IMR-90 (cell line): ENCODE measurements around the gene DDX19B. TPM values are rescaled to one million over a fixed set of nuclear protein-coding genes. Genes with fewer than 3 reads are reported as not detected.

Experiments
- ATAC-seq: fragments of 200-7000 bp; cut with Tn5 transposase; 2 replicates; pipeline ENCODE4 v1.9.1; 2020; ENCODE audit warnings: low read depth, mild to moderate bottlenecking, moderate library complexity
- BruUV-seq: library from RNA; stranded (reverse); fragments of 400-500 nt; replicated peaks from 2 replicates; lab custom pipeline; 2021; lab: Mats Ljungman, UMichigan
- CTCF ChIA-PET: fragments of 300-600 bp; formaldehyde crosslinking; extraction: SDS; loops from one replicate; lab custom pipeline; 2021; ENCODE audit warnings: antibody characterized with exemption; lab: Yijun Ruan, JAX
- POLR2A ChIA-PET: fragments of 300-600 bp; sonication (Branson Sonifier 250); formaldehyde crosslinking; loops from one replicate; lab custom pipeline; 2022; ENCODE audit warnings: antibody characterized with exemption; ENCODE audit not compliant: unreplicated experiment; lab: Charles Lee
- DNase-seq: peaks from one replicate; pipeline ENCODE4 v3.0.0; 2013
- H2AFZ ChIP-seq: replicated peaks from 2 replicates; pipeline ENCODE3; 2013; ENCODE audit warnings: low read length, mild to moderate bottlenecking; ENCODE audit not compliant: poor library complexity
- H2AK5ac ChIP-seq: 2 replicates; pipeline ENCODE4 v1.6.1; 2013; ENCODE audit warnings: low read depth, low read length, inconsistent platforms
- H2AK9ac ChIP-seq: replicated peaks from 2 replicates; pipeline ENCODE3; 2013; ENCODE audit warnings: mild to moderate bottlenecking, low read depth, low read length, moderate library complexity; ENCODE audit not compliant: poor library complexity
- H2BK120ac ChIP-seq: 2 replicates; pipeline ENCODE4 v1.6.1; 2013; ENCODE audit warnings: low read depth, low read length, inconsistent platforms
- H2BK15ac ChIP-seq: 3 replicates; pipeline ENCODE4 v1.6.1; 2013; ENCODE audit warnings: low read depth, low read length, inconsistent platforms
- H2BK20ac ChIP-seq: 2 replicates; pipeline ENCODE4 v1.6.1; 2013; ENCODE audit warnings: low read depth, mild to moderate bottlenecking, inconsistent platforms, low read length, moderate library complexity
- H2BK5ac ChIP-seq: 2 replicates; pipeline ENCODE4 v1.6.1; 2013; ENCODE audit warnings: mild to moderate bottlenecking, low read depth, low read length, inconsistent platforms; ENCODE audit not compliant: poor library complexity, severe bottlenecking
- H3K14ac ChIP-seq: replicated peaks from 2 replicates; pipeline ENCODE4 v1.6.1; 2013; ENCODE audit warnings: low read depth, low read length, inconsistent platforms
- H3K18ac ChIP-seq: 2 replicates; pipeline ENCODE4 v1.6.1; 2013; ENCODE audit warnings: low read depth, low read length, control low read depth
- H3K23ac ChIP-seq: 2 replicates; pipeline ENCODE4 v1.6.1; 2013; ENCODE audit warnings: low read depth, low read length, inconsistent platforms
- H3K27ac ChIP-seq: 2 replicates; pipeline ENCODE4 v1.5.1; 2013; ENCODE audit warnings: mild to moderate bottlenecking, control low read depth, low read length; ENCODE audit not compliant: insufficient read depth
- H3K27me3 ChIP-seq: 2 replicates; pipeline ENCODE4 v1.6.1; 2013; ENCODE audit warnings: low read length; ENCODE audit not compliant: control insufficient read depth, insufficient read depth
- H3K36me3 ChIP-seq: 2 replicates; pipeline ENCODE4 v1.6.1; 2013; ENCODE audit warnings: low read length, mixed read lengths; ENCODE audit not compliant: control insufficient read depth, insufficient read depth
- H3K4ac ChIP-seq: 2 replicates; pipeline ENCODE4 v1.6.1; 2013; ENCODE audit warnings: low read depth, low read length, inconsistent platforms
- H3K4me1 ChIP-seq: 2 replicates; pipeline ENCODE4 v1.6.1; 2013; ENCODE audit warnings: low read length, mixed read lengths; ENCODE audit not compliant: control insufficient read depth, insufficient read depth
- H3K4me2 ChIP-seq: 2 replicates; pipeline ENCODE4 v1.6.1; 2013; ENCODE audit warnings: low read depth, mild to moderate bottlenecking, control low read depth, low read length, moderate library complexity
- H3K4me3 ChIP-seq: 2 replicates; pipeline ENCODE4 v1.5.1; 2013; ENCODE audit warnings: low read depth, mild to moderate bottlenecking, control low read depth, low read length, moderate library complexity; ENCODE audit not compliant: insufficient read depth
- H3K56ac ChIP-seq: 2 replicates; pipeline ENCODE4 v1.6.1; 2013; ENCODE audit warnings: low read length, inconsistent platforms; ENCODE audit not compliant: insufficient read depth; ENCODE audit errors: extremely low read depth
- H3K79me1 ChIP-seq, 2 experiments: 2 replicates each; pipeline ENCODE4 v1.6.1; 2013; ENCODE audit warnings: low read length in 2 of 2, inconsistent platforms in 1 of 2, low read depth in 1 of 2
- H3K9ac ChIP-seq: 2 replicates; pipeline ENCODE4 v1.6.1; 2013; ENCODE audit warnings: low read depth, low read length, control low read depth
- H3K9me1 ChIP-seq: 2 replicates; pipeline ENCODE4 v1.6.1; 2013; ENCODE audit warnings: low read length, inconsistent platforms; ENCODE audit not compliant: insufficient read depth
- H3K9me3 ChIP-seq: 2 replicates; pipeline ENCODE4 v1.6.1; 2013; ENCODE audit warnings: low read length; ENCODE audit not compliant: control insufficient read depth, insufficient read depth
- H4K20me1 ChIP-seq: 2 replicates; pipeline ENCODE4 v1.6.1; 2013; ENCODE audit warnings: low read length, inconsistent platforms; ENCODE audit not compliant: insufficient read depth
- H4K5ac ChIP-seq: 2 replicates; pipeline ENCODE4 v1.6.1; 2013; ENCODE audit warnings: mild to moderate bottlenecking, low read depth, low read length, control low read depth
- H4K8ac ChIP-seq, 2 experiments: 2 replicates each; pipeline ENCODE4 v1.6.1; 2013; ENCODE audit warnings: low read depth in 2 of 2, low read length in 2 of 2, control low read depth in 1 of 2, inconsistent platforms in 1 of 2
- H4K91ac ChIP-seq: 2 replicates; pipeline ENCODE4 v1.6.1; 2013; ENCODE audit warnings: low read depth, low read length, inconsistent platforms; ENCODE audit not compliant: insufficient read depth
- MXI1 ChIP-seq: IDR thresholded peaks from 2 replicates; pipeline ENCODE4 v1.6.1; 2012; ENCODE audit warnings: low read depth, mild to moderate bottlenecking, low read length, moderate library complexity, borderline replicate concordance
- SMC3 ChIP-seq: fragments of 150-350 bp; IDR thresholded peaks from 2 replicates; pipeline ENCODE4 v1.6.1; 2016; ENCODE audit warnings: low read depth, mild to moderate bottlenecking, antibody characterized with exemption, low read length, moderate library complexity
- WGBS, 2 experiments: methylation state at CpG; one replicate each; pipeline versions ENCODE4 v1.1.5 to v1.1.7; 2013; ENCODE audit warnings: missing lambda C conversion rate in 2 of 2; ENCODE audit not compliant: insufficient read length in 1 of 2; ENCODE audit errors: extremely low coverage in 2 of 2; 5-methylcytosine and 5-hydroxymethylcytosine counted together
- dilution Hi-C: fragments of 300-500 bp; cut with HindIII; formaldehyde crosslinking; loops from one replicate; pipeline ENCODE4 v1.14.3; 2018; ENCODE audit warnings: low sequenced_read_pairs; ENCODE audit not compliant: unreplicated experiment
- in situ Hi-C: fragments of 300-500 bp; cut with MboI; formaldehyde crosslinking; loops from 3 replicates; pipeline ENCODE4 v1.14.3; 2019; ENCODE audit warnings: low sequenced_read_pairs, inconsistent platforms, mixed read lengths
- intact Hi-C: fragments of 100-400 bp; cut with micrococcal nuclease; formaldehyde crosslinking; loops from 2 replicates; pipeline ENCODE4 v1.10.0; 2022
- polyA plus RNA-seq, 3 experiments: library from polyadenylated mRNA; depleted of rRNA; stranded (reverse); fragments of >200 nt; gene quantifications; 2 replicates each; pipeline ENCODE4 v1.2.3, GENCODE V29; 2012; ENCODE audit warnings: low replicate concordance in 1 of 3
- total RNA-seq: library from RNA; depleted of rRNA; stranded (reverse); fragments of >200 nt; gene quantifications from 2 replicates; pipeline ENCODE4 v1.2.3, GENCODE V29; 2012

Gene DDX19B
- total and polyA plus RNA-seq, 2 of the 4 experiments (the other 2 are of a cell fraction): 33.3 to 41.0 TPM

DNA sequence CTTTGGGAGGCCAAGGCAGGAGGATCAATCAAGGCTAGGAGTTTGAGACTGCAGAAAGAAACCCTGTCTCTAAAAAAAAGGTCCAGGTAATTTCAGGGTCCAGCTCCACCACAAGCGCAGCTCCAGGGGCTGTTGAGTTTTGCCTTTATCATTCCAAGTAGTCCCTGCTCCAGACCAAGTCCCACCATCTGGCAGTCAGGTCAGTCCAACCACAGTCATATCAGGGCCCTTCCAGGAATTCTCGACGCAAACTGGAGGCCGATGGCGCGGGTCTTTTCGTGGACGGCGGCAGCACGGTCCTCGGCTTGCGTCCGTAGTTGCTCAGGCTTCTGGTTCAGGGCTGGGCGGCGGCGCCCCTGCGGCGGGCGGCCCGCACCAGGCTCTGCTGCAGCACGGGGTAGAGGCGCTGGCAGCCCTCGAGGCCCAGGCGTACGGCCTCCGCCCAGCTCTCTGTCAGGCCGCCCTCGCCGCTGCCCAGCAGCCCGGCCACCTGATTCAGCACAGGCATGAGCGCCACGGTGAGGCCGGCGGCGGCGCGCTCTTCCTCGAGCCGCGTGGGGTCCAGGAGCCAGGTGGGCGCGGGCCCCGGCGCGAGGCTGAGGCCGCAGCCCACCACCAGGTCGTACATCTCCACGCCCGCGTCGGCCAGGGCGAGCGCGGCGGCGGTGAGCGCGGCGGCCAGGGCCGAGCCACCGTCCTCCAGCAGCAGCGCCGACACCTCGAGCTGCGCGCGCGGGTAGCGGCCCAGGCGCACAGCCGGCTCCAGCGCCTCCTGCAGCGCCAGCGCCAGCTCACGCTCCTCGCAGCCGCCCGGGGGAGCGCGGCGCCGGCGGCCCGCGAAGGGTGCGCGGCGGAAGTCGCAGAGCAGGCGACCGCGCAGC lies 48.0 kb upstream of the DDX19B start:
- H3K4ac ChIP-seq: peak overlapping the region; percentile 75
- H4K8ac ChIP-seq: peak overlapping the region in 1 of 2 experiments; percentile 49; a peak in 1 of 4 replicates
- CTCF ChIA-PET: no interaction called here
- H3K79me1 ChIP-seq: peaks cover 3 to 30% of the 10 kb centered on the region in 2 experiments; a peak in 2 of 4 replicates
- 0 out of 2 replicates have a peak overlapping the region, but pooled peaks have one; percentile 23 for H2BK120ac ChIP-seq
- peak; percentile 35 for DNase-seq
- H3K18ac ChIP-seq: no peak overlapping the region
- H3K56ac ChIP-seq: no peak overlapping the region
- peak overlapping the region; percentile 40; the same call in 1 of the 2 replicates for H4K5ac ChIP-seq
- peaks cover 39% of the 10 kb centered on the region for H4K20me1 ChIP-seq
- H2BK5ac ChIP-seq: peak overlapping the region; percentile 74
- peak overlapping the region; percentile 75 for H3K4me2 ChIP-seq
- peak; percentile 71 for ATAC-seq
- no peak overlapping the region for H2AK5ac ChIP-seq
- H3K27ac ChIP-seq: peak overlapping the region; percentile 48
- no peak overlapping the region for H2BK15ac ChIP-seq
- peak overlapping the region; percentile 46 for H3K9ac ChIP-seq
- 0 out of 2 replicates have a peak overlapping the region, but pooled peaks have one; percentile 59 for H3K23ac ChIP-seq
- peak; percentile 46; the same call in 1 of the 2 replicates for TF ChIP-seq MXI1
- TF ChIP-seq SMC3: no peak
- 0 out of 2 replicates have a peak, but pooled peaks cover 5% of the 10 kb centered on the region for H3K9me1 ChIP-seq
- no peaks in the 10 kb centered on the region for H3K9me3 ChIP-seq
- POLR2A ChIA-PET: no interaction called here
- no peak overlapping the region for H2BK20ac ChIP-seq
- intact Hi-C loops (no loop called here), dilution Hi-C loops (no loop called here), in situ Hi-C loops (no loop called here)
- WGBS, 2 experiments: 0% methylated on average over 73 of the region's 92 CpGs; no CpG with 5 or more reads in 1 of the 2 experiments
- peaks cover 37% of the 10 kb centered on the region for H3K36me3 ChIP-seq
- no TSS peak for BruUV-seq
- 0 out of 2 replicates have a peak overlapping the region, but pooled peaks have one; percentile 26 for H4K91ac ChIP-seq
- H2AFZ ChIP-seq: peak overlapping the region; percentile 93
- peak overlapping the region; percentile 61 for H3K4me3 ChIP-seq
- peak overlapping the region; percentile 94 for H2AK9ac ChIP-seq
- peaks cover 2% of the 10 kb centered on the region for H3K4me1 ChIP-seq
- H3K27me3 ChIP-seq: no peaks in the 10 kb centered on the region
- H3K14ac ChIP-seq: peak overlapping the region; percentile 76
